GM18517 (cell line): ENCODE data around the gene MRPL52.
"Not testable (repeated sequence)": the region's sequence is repeated elsewhere in the genome, so short reads cannot be mapped to it uniquely, and the experiment has no call there.

Experiments
- ATAC-seq: cut with Tn5 transposase; IDR thresholded peaks from one replicate; pipeline ENCODE4 v1.9.1; 2021; ENCODE audit warnings: mild to moderate bottlenecking, moderate library complexity; ENCODE audit not compliant: unreplicated experiment

MRPL52 gene

DNA sequence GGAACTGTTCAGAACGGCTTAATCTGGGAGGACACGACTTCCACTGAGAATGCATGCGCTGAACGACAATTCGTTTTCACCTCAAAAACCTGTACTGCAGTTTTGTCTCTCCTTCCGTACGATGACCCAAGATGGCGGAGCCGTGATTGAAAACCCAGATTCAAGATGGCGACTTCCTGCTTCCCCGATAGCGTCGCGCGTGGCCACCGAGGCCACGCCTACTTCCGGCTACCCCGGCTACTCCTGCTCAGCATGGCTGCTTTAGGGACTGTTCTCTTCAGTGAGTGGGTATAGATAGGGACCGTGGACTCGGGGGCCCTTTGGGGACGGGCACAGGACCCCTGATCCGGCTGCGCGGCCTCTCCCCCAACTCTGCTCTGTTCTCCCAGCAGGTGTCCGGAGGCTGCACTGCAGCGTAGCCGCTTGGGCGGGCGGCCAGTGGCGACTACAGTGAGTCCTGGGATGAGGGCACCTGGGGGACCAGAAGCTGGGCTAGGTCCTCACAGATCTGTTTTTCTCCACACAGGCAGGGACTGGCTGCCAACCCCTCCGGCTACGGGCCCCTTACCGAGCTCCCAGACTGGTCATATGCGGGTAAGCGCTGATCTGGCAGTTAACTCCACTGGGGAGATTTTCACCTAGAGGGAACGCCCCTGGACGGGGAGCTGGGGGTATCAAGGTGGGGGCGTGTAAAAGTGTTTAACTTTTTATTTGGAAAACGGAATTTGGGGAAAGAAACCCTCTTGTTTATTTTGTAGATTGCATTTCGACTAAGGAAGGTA is at the start of gene MRPL52:
TSS of gene MRPL52 (plus strand) at position 227 of the 782 bp plus-strand sequence. CDS start at position 253, 26 bp downstream.
- peak; percentile 85 for ATAC-seq

- ATAC-seq = no peak
Measured at GRCh38 chr14:22780105-22780679, 49.5 kb upstream of the MRPL52 start.

GRCh38 chr14:22780941-22781300 is 48.8 kb upstream of the MRPL52 start:
- ATAC-seq = no peak

GRCh38 chr14:22781301-22781991 is 48.2 kb upstream of the MRPL52 start:
- ATAC-seq = no peak

DNA sequence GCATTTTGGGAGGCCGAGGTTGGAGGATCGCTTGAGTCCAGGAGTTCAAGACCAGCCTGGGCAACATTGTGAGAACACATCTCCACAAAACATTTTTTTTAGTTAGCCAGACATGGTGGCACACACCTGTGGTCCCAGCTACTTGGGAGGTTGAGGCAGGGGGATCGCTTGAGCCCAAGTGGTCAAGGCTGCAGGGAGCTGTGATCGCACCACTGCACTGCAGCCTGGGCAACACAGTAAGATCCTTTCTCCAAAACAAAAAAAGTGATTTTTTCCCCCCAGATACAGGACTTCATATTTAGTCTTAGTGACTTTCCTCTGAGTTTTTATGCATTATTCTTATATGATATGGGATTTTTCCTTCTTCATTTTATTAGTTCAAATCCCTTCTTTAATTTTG is 43.0 kb upstream of the MRPL52 start:
- no peak for ATAC-seq

DNA sequence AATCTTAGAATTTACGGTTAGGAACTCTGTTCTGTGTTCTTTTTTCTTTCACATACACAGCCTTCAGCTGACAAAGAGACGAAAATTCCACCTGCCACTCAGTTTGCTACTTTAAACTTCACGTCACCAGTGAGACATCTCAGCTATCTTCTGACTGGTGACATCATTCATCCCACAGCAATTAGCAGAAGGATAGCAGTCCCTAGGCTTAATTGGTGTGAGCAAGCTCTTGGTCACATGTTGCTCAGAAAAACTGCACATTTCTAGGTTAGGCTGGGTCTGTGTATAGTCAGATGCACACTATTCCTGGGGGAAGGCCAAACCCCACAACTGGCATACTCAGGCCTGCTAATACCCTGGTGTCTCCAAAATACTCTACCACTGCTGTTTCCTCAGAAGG is 38.4 kb upstream of the MRPL52 start:
- ATAC-seq = no peak

GRCh38 chr14:22792158-22792557 is 37.5 kb upstream of the MRPL52 start:
- no peak for ATAC-seq

- not testable (repeated sequence) for ATAC-seq
Measured at GRCh38 chr14:22793550-22793949, 36.1 kb upstream of the MRPL52 start.

GRCh38 chr14:22793976-22794375 is 35.7 kb upstream of the MRPL52 start:
- ATAC-seq = no peak

- peak; percentile 48 for ATAC-seq
Measured at GRCh38 chr14:22794551-22794951, 35.1 kb upstream of the MRPL52 start.

- ATAC-seq = peak; percentile 44
Measured at GRCh38 chr14:22796087-22796707, 33.5 kb upstream of the MRPL52 start.

DNA sequence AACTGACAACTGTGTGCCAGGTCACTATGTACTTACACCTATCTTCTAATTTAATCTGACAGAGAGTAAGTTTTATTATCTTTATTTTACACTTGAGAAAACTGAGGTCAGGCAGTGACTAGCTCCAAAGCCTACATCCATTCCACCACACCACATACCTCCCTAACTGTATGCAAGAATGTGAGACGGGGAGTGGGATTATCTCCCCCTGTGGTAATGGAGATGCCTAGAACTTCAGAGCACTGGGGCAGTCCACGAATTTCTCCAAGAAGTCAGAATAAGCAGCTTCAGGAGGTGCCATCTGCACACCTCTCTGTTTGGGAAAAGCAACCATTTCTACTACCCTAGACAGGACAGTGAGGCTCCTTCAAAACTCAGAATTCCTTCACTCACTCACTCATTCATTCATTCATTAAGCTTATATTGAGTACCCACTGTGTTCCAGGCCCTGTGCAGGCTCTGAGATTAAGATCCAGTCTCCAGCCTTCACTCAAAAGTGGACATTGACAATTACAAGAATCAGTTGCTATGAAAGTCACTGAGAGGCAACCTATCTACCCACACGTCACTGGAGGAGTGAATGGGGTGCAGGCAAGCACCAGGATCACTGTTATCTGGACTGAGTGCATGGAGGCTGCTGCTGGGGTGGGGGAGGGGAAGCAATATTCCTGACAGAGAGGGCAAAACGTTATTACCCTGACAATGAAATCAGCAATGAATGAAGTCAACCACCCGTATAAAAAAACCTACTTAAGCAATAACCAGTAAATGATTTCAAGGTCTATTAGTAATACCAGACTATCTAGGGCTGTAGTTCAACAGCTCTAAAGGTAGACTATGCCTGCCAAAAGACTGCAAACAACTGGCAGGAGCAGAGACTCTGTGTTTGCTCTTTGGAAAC is 32.4 kb upstream of the MRPL52 start:
- no peak for ATAC-seq

DNA sequence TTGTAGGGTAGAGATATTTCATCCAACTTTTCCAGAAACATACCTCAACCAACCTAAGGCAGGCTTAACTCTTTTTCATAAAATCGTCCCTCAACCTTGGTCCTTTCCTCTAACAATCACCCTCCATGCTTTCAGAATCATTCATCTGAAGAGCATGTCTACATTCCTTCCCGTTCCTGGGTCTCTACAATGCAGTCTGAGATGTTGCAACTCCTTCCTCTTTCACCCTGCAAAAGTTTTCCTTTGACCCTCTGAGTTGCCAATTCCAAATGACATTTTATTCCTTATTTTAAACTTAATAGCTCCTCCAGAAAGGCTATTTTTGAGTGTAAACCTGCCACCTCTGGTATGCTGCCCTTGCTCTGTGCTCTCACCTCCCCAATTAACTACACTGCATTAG is 31.2 kb upstream of the MRPL52 start:
- no peak for ATAC-seq

- ATAC-seq = no peak
Measured at GRCh38 chr14:22800346-22800745, 29.3 kb upstream of the MRPL52 start.

GRCh38 chr14:22801716-22802115 is 28.0 kb upstream of the MRPL52 start:
- ATAC-seq = no peak

DNA sequence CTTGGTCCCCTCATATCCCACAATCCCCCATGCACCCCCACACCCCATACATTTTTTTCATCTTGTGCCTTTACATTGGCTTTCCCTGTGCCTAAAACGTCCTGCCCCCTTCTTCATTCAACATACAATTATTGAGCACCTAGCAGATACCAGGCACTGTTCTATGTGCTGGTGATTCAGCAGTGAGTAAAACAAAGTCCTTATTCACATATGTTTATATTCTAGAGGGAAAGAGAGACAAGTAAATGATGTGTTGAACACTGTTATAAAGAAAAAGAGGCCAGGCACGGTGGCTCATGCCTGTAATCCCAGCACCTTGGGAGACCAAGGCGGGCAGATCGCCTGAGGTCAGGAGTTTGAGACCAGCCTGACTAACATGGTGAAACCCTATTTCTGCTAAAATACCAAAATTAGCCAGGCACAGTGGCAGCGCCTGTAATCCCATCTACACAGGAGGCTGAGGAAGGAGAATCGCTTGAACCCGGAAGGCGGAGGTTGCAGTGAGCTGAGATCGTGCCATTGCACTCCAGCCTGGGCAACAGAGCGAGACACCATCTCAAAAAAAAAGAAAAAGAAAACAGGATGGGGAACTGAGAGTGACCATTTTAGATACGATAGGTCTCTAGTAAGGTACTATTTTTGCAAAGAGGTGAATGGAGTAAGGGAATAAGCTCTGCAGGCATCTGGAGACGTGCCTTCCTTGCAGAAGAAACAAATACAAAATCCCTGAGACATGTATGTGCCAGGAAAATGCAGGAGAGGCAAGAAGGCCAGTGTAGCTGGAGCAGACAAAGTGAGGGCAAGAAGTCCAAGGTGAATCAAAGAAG is 26.6 kb upstream of the MRPL52 start:
- ATAC-seq = peak; percentile 46

DNA sequence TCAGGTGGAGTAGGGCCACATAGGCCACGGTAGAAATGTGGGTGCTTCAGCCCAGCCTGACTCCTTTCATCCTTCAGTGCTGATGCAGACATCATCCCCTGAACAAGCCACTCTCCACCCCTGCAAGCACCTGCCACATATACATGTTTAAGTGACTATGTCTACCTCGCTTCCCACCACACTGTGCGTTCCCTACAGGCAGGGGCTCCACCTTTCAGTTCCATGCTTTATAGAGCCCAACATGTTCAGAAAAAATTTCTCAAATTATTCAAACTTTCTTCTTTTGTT is 26.1 kb upstream of the MRPL52 start:
- peak; percentile 44 for ATAC-seq

DNA sequence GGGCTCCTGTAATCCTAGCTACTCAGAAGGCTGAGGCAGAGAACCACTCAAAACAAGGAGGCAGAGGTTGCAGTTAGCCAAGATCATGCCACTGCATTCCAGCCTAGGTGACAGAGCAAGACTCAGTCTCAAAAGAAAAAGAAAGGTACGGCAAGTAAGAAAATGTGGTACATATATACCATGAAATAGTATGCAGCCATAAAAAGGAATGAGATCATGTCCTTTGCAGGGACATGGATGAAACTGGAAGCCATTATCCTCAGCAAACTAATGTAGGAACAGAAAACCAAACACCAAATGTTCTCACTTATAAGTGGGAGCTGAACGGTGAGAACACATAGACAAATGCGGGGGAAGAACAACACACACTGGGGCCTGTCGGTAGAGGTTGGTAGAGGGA is 24.5 kb upstream of the MRPL52 start:
- ATAC-seq = not testable (repeated sequence)

DNA sequence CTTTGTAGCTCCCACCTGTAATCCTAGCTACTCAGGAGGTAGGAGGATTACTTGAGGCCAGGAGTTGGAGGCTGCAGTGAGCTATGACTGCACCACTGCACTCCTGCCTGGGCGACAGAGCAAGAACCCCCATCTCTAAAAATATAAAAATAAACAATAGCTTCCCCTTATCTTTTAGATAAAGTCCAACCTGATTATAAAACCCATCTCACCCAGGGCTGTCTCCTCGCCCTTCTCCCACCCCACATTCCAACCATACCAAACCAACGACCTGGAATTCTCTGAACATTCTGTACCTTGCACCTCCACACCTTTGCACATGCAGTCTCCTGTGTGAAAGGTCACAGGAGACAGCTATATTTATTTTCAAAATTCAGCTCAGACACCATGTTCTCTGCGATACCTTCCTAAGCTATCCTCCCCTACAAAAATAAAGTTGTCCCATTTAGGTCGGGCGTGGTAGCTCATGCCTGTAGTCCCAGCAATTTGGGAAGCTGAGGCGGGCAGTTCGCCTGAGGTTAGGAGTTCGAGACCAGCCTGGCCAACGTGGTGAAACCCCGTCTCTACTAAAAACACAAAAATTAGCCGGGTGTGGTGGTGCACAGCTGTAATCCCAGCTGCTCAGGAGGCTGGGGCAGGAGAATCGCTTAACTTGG is 22.1 kb upstream of the MRPL52 start:
- no peak for ATAC-seq
